ENCODE data around the gene USH1G. TPM values are rescaled to one million over a fixed set of nuclear protein-coding genes. Genes with fewer than 3 reads are reported as not detected.

The USH1G gene
- total and polyA plus RNA-seq, 2 of the 13 experiments (the other 11 are each of a cell fraction or from before 2014, with no cell fraction given), result 0.04 TPM; not detected in 1

GRCh38 chr17:74873037-74873873, 49.8 kb downstream of the USH1G start (continued):
- 0 out of 2 replicates have a peak, but pooled peaks have one; percentile 31 for TF ChIP-seq RERE (CRISPR knock-in tag; IDR thresholded peaks at IDR 0.05; ENCODE audit: low read depth)
- peak; percentile 2 for TF ChIP-seq ZNF337 (CRISPR knock-in tag; IDR thresholded peaks at IDR 0.05; ENCODE audit: borderline replicate concordance, low read depth)
- TF ChIP-seq ZNF576 (CRISPR knock-in tag; IDR thresholded peaks at IDR 0.05), result no peak
- TF ChIP-seq LRRFIP1 (CRISPR knock-in tag; conservative IDR thresholded peaks at IDR 0.05), result no peak
- no peak for TF ChIP-seq EHMT2 (IDR thresholded peaks at IDR 0.05; ENCODE audit: borderline replicate concordance, low read depth, low read length)
- TF ChIP-seq ZFP36 (IDR thresholded peaks at IDR 0.05; ENCODE audit: borderline replicate concordance, low read depth, low read length, partially characterized antibody), result no peak
- peak; percentile 66; the same call in 1 of the 2 replicates for TF ChIP-seq TARDBP (CRISPR knock-in tag; IDR thresholded peaks at IDR 0.05)
- 0 out of 2 replicates have a peak, but pooled peaks have one; percentile 64 for TF ChIP-seq ZNF607 (CRISPR knock-in tag; IDR thresholded peaks at IDR 0.05; ENCODE audit: borderline replicate concordance)
- TF ChIP-seq SMAD1 (CRISPR knock-in tag; IDR thresholded peaks at IDR 0.05; ENCODE audit: borderline replicate concordance, low read depth), result no peak
- TF ChIP-seq SMAD9 (CRISPR knock-in tag; IDR thresholded peaks at IDR 0.05), result no peak
- TF ChIP-seq NFE2L1 (CRISPR knock-in tag; IDR thresholded peaks at IDR 0.05; ENCODE audit: borderline replicate concordance), result no peak
- TF ChIP-seq EP300 (IDR thresholded peaks at IDR 0.05; ENCODE audit: low read depth in 2 of 2, low read length in 2 of 2), result peak; percentile 18 to 55; a peak in 1 of 4 replicates
- TF ChIP-seq EP300 (CRISPR knock-in tag; IDR thresholded peaks at IDR 0.05; ENCODE audit: borderline replicate concordance), result no peak
- TF ChIP-seq ZNF34 (CRISPR knock-in tag; IDR thresholded peaks at IDR 0.05; ENCODE audit: borderline replicate concordance), result 0 out of 2 replicates have a peak, but pooled peaks have one; percentile 16
- no peak for TF ChIP-seq ZNF143 (CRISPR knock-in tag; IDR thresholded peaks at IDR 0.05)
- peak; percentile 58; the same call in 1 of the 2 replicates for TF ChIP-seq ZBTB7B (CRISPR knock-in tag; IDR thresholded peaks at IDR 0.05)
- no peak for TF ChIP-seq ZFYVE20 (CRISPR knock-in tag; IDR thresholded peaks at IDR 0.05; ENCODE audit: borderline replicate concordance, low read depth)
- no peak for TF ChIP-seq SAFB2 (CRISPR knock-in tag; IDR thresholded peaks at IDR 0.05; ENCODE audit: borderline replicate concordance, low read depth)
- TF ChIP-seq MIER3 (CRISPR knock-in tag; IDR thresholded peaks at IDR 0.05; ENCODE audit: borderline replicate concordance), result peak; percentile 80; the same call in 1 of the 2 replicates
- no peak for TF ChIP-seq PCBP1 (IDR thresholded peaks at IDR 0.05; ENCODE audit: borderline replicate concordance, low read depth, low read length)

Measured in HepG2 (cell line).